Immature natural killer cell (primary cell): ENCODE data around the gene ABL2. TPM values are rescaled to one million over a fixed set of nuclear protein-coding genes. Genes with fewer than 3 reads are reported as not detected.
A peak's percentile ranks its signal among the peaks of the same experiment; 100 is the strongest.
"Not testable (repeated sequence)": the region's sequence is repeated elsewhere in the genome, so short reads cannot be mapped to it uniquely, and the experiment has no call there.

Experiments
- DNase-seq, 3 donors: peaks; one replicate each; pipeline ENCODE4 v3.0.0; 2022; ENCODE audit warnings: mixed read lengths in 1 of 3
- H3K27ac Mint-ChIP-seq, 6 donors: one replicate each; pipeline ENCODE4 v1.8.0; 2020; ENCODE audit warnings: mixed read lengths in 6 of 6, mild to moderate bottlenecking in 5 of 6, inconsistent platforms in 4 of 6, moderate library complexity in 3 of 6
- H3K27me3 Mint-ChIP-seq, 3 donors: one replicate each; pipeline ENCODE4 v1.8.0; 2020 to 2021; ENCODE audit warnings: low read depth in 3 of 3, mild to moderate bottlenecking in 3 of 3, mixed read lengths in 3 of 3, moderate library complexity in 3 of 3, inconsistent platforms in 1 of 3
- H3K36me3 Mint-ChIP-seq, 3 donors: one replicate each; pipeline ENCODE4 v1.8.0; 2020; ENCODE audit warnings: mixed read lengths in 3 of 3, inconsistent platforms in 2 of 3, mild to moderate bottlenecking in 2 of 3
- H3K4me1 Mint-ChIP-seq, 2 donors: one replicate each; pipeline ENCODE4 v1.8.0; 2020; ENCODE audit warnings: inconsistent platforms in 2 of 2, mild to moderate bottlenecking in 2 of 2, mixed read lengths in 2 of 2, moderate library complexity in 1 of 2
- H3K4me3 Mint-ChIP-seq, 5 donors: one replicate each; pipeline ENCODE4 v1.8.0; 2020; ENCODE audit warnings: mild to moderate bottlenecking in 5 of 5, mixed read lengths in 5 of 5, inconsistent platforms in 3 of 5, moderate library complexity in 3 of 5
- H3K9me3 Mint-ChIP-seq, 6 donors: one replicate each; pipeline ENCODE4 v1.8.0; 2020; ENCODE audit warnings: mild to moderate bottlenecking in 6 of 6, mixed read lengths in 6 of 6, inconsistent platforms in 4 of 6, moderate library complexity in 3 of 6
- polyA plus RNA-seq, 3 donors: library from polyadenylated mRNA; unstranded; fragments of 300-500 nt; fragmentation: Illumina TruSeq; gene quantifications; one replicate each; pipeline ENCODE4 v1.2.3, GENCODE V29; 2021

The ABL2 gene
- polyA plus RNA-seq, 3 donors from 2014 or later: 0.36 to 2.1 TPM; not detected in 1

DNA sequence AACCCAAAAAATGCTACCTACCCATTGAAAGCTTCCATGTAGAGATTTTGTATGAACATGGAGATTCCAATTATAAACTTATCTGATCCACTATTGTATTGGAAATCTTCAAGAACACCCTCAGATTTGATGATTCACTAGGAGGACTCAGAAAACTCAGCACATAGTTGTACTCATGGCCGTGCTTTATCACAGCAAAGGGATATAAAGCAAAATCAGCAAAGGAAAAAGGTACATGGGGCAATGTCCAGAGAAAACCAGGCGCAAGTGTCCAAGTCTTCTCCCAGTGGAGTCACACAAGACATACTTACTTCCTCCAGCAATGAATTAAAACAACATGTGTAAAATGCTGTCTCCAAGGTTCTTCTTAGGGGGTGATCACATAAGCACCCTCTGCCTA, 28.9 kb downstream of the ABL2 start:
- Mint-ChIP-seq H3K27me3 (no peaks in the 10 kb centered on the region), H3K4me3 (no peak overlapping the region), H3K9me3 (no peaks in the 10 kb centered on the region), H3K36me3 (peaks cover 0 to 2% (median 0%) of the 10 kb centered on the region in 3 donors), H3K27ac (no peak overlapping the region), H3K4me1 (peaks cover 4 to 6% of the 10 kb centered on the region in 2 donors)
- DNase-seq: no peak

DNA sequence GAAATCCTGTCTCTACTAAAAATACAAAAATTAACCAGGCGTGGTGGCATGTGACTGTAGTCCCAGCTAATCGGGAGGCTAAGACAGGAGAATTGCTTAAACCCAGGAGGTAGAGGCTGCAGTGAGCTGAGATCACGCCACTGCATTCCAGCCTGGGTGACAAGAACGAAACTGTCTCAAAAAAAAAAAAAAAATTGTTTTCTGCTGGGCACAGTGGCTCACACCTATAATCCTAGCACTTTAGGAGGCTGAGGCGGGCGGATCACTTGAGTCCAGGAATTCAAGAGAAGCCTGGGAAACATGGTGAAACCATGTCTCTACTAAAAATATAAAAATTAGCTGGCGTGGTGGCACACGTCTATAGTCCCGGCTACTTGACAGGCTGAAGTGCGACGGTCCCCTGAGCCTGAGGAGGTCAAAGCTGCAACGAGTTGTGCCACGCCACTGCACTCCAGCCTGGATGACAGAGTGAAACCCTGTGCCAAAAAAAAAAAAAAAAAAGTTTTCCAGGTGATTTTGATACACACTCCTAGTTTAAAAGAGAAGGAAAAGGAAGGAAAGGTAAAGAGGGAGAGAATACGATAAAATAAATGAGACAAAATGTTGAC, 31.7 kb downstream of the ABL2 start:
- Mint-ChIP-seq H3K36me3 (peaks cover 0 to 4% (median 0%) of the 10 kb centered on the region in 3 donors), H3K27me3 (no peaks in the 10 kb centered on the region), H3K9me3 (no peaks in the 10 kb centered on the region), H3K4me1 (peaks cover 0 to 6% of the 10 kb centered on the region in 2 donors), H3K4me3 (no peak overlapping the region), H3K27ac (no peak overlapping the region)
- no peak for DNase-seq

DNA sequence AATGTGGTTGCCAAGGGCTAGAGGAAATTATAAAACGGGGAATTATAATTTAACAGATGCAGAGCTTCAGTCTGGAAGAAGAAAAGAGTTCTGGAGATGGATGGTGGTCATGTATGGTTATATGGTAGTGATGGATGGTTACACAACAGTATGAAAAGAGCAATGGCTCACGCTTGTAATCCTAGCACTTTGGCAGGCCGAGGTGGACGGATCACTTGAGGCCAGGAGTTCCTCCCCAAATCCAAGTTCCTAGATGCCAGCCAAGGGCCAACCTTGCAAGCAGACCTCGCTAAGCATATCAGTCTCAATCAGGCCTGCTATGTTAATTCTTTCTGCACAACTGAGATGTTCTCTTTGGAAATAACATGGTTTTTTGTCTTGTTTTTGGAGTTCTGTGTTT, 33.6 kb downstream of the ABL2 start:
- not testable (repeated sequence) for H3K9me3 Mint-ChIP-seq, H3K27me3 Mint-ChIP-seq, H3K4me1 Mint-ChIP-seq, H3K27ac Mint-ChIP-seq, H3K36me3 Mint-ChIP-seq, H3K4me3 Mint-ChIP-seq, DNase-seq

DNA sequence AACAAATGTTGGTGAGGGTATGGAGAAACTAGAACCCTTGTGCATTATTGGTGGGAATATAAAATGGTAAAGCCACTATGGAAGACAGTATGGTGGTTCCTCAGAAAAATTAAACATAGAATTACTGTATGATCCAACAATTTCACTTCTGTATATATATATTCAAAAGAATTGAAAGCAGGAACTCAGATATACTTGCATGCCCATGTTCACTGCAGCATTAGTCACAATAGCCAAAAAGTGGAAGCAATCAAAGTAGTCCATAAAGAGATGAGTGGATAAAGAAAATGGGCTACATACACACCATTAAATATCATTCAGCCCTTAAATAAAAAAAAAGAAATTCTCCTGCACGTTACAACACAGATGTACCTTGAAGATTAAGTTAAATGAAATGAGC, 34.1 kb downstream of the ABL2 start:
- peaks cover 0 to 4% (median 0%) of the 10 kb centered on the region in 3 donors for H3K36me3 Mint-ChIP-seq
- peaks cover 6 to 14% of the 10 kb centered on the region in 2 donors for H3K4me1 Mint-ChIP-seq
- DNase-seq: no peak
- no peaks in the 10 kb centered on the region for H3K27me3 Mint-ChIP-seq
- no peaks in the 10 kb centered on the region for H3K9me3 Mint-ChIP-seq
- H3K4me3 Mint-ChIP-seq: no peak overlapping the region
- H3K27ac Mint-ChIP-seq: no peak overlapping the region

DNA sequence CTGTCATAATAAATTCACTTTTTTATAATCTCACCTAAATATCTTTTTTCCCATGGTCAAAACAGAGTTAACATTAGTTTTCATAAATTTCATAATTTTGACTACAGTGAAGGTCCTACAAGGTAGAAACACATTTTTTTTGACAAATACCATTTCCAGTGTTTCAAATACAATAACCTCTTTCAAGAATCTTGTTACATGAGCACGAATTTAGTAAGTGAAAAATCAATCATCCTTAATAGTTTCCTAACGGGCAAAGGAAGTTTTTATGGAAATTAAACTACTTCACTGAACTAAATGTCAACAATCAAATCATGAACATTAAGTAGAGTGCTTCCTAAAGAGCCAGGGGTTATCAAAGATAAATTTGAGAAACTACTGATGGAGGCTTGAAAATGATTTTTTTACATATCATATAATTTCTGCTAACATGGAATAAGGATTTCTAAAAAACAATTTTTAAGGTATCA, 35.4 kb downstream of the ABL2 start:
- no peaks in the 10 kb centered on the region for H3K9me3 Mint-ChIP-seq
- no peak for DNase-seq
- H3K4me1 Mint-ChIP-seq: peaks cover 8 to 15% of the 10 kb centered on the region in 2 donors
- H3K36me3 Mint-ChIP-seq: peaks cover 0 to 4% (median 0%) of the 10 kb centered on the region in 3 donors
- H3K4me3 Mint-ChIP-seq: no peak overlapping the region
- H3K27me3 Mint-ChIP-seq: no peaks in the 10 kb centered on the region
- H3K27ac Mint-ChIP-seq: no peak overlapping the region

DNA sequence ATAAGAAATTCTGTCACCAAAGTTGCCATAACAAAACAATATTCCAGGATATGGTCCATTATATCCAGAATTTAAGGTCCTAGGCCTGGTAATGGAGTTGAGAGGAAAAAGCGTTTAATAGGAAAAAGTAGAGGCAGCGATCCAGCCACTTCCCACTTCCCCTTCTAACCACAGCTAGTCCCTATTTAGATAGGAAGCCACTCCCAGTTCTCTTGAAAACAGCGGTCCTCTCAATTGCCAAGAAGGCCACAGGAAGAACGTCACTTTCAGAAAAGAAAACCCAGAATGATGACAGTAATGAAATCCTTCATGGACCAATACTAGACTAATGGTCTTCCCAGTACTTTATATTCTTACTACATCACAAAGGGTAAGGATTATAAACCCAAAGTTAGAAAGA, 38.6 kb downstream of the ABL2 start:
- peaks cover 0 to 11% (median 4%) of the 10 kb centered on the region in 3 donors for H3K36me3 Mint-ChIP-seq
- no peaks in the 10 kb centered on the region for H3K27me3 Mint-ChIP-seq
- DNase-seq: no peak
- no peak overlapping the region for H3K4me3 Mint-ChIP-seq
- peaks cover 9% of the 10 kb centered on the region in 2 donors for H3K4me1 Mint-ChIP-seq
- H3K27ac Mint-ChIP-seq: peak overlapping the region in 1 of 6 donors; percentile 55
- H3K9me3 Mint-ChIP-seq: no peaks in the 10 kb centered on the region

DNA sequence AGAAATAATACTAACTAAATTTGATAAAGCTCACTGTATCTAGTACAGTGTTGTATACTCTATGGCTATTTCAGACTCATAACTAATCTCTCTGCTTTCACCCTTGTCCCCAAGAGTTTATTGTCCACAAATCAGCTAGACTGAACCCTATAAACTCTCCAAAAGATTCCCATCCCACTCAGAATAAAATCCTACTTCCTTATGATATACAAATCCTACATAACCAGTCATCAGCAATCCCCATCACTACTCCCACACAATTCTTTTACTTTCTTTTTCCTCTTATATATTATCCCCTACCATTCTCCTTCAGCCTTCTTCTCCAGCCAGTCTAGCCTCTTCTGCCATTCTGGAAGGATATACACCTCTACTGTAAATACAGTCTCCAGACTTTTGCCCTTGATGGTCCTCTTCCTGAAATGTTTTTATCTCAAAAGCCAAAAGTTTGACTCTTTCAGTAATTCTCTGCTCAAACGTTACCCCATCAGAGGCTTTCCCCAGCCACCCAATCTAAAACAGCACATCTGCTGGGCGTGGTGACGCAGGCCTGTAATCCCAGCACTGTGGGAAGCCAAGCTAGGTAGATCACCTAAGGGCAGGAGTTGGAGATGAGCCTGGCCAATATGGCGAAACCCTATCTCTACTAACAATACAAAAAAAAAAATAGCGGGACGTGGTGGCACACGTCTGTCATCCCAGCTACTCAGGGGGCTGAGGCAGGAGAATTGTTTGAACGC, 41.6 kb downstream of the ABL2 start:
- no peaks in the 10 kb centered on the region for H3K9me3 Mint-ChIP-seq
- H3K4me3 Mint-ChIP-seq: no peak overlapping the region
- DNase-seq: no peak
- peaks cover 9% of the 10 kb centered on the region in 2 donors for H3K4me1 Mint-ChIP-seq
- H3K27ac Mint-ChIP-seq: peak overlapping the region in 2 of 6 donors; percentile 26 to 29
- H3K27me3 Mint-ChIP-seq: no peaks in the 10 kb centered on the region
- H3K36me3 Mint-ChIP-seq: peaks cover 0 to 6% (median 4%) of the 10 kb centered on the region in 3 donors

DNA sequence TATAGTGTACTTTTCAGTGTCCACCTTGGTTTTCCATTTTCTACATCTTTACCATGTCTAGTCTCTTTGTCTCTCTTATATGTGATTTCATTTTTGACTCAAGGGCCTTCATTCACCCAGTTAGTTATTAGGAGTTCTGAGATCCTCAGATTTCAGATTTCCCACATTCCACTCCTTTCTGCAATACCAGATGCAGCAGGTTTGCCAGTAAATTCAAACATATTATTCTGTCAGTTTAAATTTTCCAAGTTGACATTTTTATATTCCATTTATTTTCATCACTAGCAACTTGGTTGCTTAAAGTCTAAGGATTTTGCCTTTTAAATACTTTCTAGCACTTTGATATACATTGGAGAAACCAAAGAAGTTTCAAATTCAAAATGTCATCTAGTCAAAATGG, 42.4 kb downstream of the ABL2 start:
- H3K27ac Mint-ChIP-seq: no peak overlapping the region
- H3K27me3 Mint-ChIP-seq: no peaks in the 10 kb centered on the region
- H3K4me1 Mint-ChIP-seq: peaks cover 9 to 14% of the 10 kb centered on the region in 2 donors
- no peak for DNase-seq
- peaks cover 0 to 6% (median 4%) of the 10 kb centered on the region in 3 donors for H3K36me3 Mint-ChIP-seq
- H3K9me3 Mint-ChIP-seq: no peaks in the 10 kb centered on the region
- no peak overlapping the region for H3K4me3 Mint-ChIP-seq

DNA sequence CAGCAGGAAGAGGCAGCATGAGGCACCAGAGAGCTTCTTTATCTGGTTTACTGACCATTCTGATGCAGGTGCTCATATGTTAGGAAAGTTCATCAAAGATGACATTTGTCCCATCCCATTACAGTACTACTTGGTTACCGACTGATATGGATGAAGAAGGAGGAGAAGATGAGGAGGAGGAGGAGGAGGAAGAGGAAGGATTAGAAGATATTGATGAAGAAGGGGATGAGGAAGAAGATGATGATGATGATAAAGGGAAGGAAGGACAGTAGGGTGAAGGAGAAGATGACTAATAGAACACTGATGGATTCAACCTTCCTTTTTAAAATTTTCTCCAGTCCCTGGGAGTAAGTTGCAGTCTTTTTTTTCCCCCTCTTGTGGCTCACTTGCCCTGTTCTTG, 45.1 kb downstream of the ABL2 start:
- Mint-ChIP-seq H3K36me3 (peaks cover 0 to 6% (median 4%) of the 10 kb centered on the region in 3 donors), H3K9me3 (no peaks in the 10 kb centered on the region), H3K27me3 (no peaks in the 10 kb centered on the region), H3K27ac (peak overlapping the region in 1 of 6 donors; percentile 23), H3K4me3 (no peak overlapping the region), H3K4me1 (peaks cover 5 to 11% of the 10 kb centered on the region in 2 donors)
- no peak for DNase-seq

DNA sequence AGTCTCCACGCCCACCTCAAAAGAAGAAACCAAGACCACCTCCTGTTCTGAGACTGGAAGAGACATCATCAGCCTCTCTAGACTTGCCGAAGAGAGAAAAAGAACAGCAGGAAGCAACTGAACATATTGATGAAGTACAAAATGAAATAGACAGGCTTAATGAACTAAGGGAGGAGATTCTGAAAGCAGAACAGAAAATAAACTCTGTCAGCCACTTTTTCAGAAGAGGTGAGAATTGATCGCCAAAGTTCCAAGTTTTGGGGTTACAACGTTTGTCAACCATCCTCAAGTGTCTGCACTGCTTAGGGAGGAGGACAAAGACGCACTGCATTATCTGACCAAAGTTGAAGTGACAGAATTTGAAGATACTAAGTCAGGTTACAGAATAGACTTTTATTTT, 45.6 kb downstream of the ABL2 start:
- Mint-ChIP-seq H3K27ac (no peak overlapping the region), H3K4me3 (no peak overlapping the region), H3K4me1 (peaks cover 5 to 11% of the 10 kb centered on the region in 2 donors), H3K9me3 (no peaks in the 10 kb centered on the region), H3K36me3 (peaks cover 0 to 6% (median 4%) of the 10 kb centered on the region in 3 donors), H3K27me3 (no peaks in the 10 kb centered on the region)
- DNase-seq: no peak

DNA sequence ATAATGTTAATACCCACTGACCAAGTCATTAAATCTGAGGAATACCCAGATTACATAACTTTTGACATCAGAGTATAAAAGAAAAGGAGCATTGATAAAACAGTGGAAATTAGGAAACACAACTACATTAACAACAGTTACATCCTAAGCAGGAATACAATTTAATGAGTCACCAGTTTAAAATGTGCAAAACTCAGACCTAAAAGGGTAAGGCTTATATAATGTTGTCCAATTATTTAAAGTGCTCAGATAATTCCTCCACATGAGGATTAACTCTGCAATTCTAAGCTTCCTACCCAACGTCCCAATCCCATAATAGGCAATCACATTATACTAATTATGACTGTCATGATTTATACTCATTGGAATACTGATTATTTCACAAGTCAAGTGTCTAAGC, 50.5 kb downstream of the ABL2 start:
- Mint-ChIP-seq H3K36me3 (no peaks in the 10 kb centered on the region), H3K27ac (no peak overlapping the region), H3K4me3 (no peak overlapping the region), H3K4me1 (peaks cover 4 to 11% of the 10 kb centered on the region in 2 donors), H3K27me3 (peaks cover 0 to 2% (median 0%) of the 10 kb centered on the region in 3 donors), H3K9me3 (no peaks in the 10 kb centered on the region)
- no peak for DNase-seq

DNA sequence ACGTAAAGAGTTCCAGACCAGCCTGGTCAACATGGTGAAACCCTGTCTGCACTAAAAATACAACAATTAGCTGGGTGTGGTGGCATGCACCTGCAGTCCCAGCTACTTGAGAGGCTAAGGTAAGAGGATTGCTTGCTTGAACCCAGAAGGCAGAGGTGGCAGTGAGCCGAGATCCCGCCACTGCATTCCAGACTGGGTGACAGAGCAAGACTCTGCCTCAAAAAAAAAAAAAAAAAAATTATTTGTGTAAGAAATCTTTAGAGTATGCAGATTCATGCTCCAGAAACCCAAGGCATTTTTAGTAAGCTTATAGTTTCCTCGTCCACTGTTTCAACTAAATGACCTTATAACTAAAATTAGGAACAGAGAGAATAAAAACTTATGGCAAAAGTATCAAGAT, 51.3 kb downstream of the ABL2 start:
- Mint-ChIP-seq H3K27me3 (peaks cover 0 to 2% (median 0%) of the 10 kb centered on the region in 3 donors), H3K4me1 (peaks cover 4 to 11% of the 10 kb centered on the region in 2 donors), H3K36me3 (no peaks in the 10 kb centered on the region), H3K4me3 (no peak overlapping the region), H3K9me3 (no peaks in the 10 kb centered on the region), H3K27ac (no peak overlapping the region)
- DNase-seq: no peak

DNA sequence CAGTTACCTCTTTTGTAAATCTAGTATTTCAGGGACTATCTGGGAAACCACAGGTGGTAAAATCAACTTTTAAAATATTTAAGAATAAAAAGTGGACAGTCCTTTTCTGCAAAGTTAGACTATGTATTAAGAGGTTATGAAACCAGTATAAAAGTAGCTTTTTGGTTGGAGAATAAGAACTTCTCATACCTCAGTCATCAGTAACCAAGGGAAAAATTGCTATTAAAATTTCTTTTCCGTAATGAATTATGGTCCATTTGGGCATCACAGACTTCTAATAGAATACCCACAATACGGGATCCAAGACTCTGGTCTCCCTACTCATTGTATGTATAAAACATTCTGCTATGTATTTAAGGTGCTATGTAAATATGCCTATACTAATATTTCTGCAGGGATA, 51.9 kb downstream of the ABL2 start:
- no peak overlapping the region for H3K27ac Mint-ChIP-seq
- H3K9me3 Mint-ChIP-seq: no peaks in the 10 kb centered on the region
- H3K27me3 Mint-ChIP-seq: peaks cover 0 to 2% (median 0%) of the 10 kb centered on the region in 3 donors
- peaks cover 4 to 11% of the 10 kb centered on the region in 2 donors for H3K4me1 Mint-ChIP-seq
- no peak for DNase-seq
- no peaks in the 10 kb centered on the region for H3K36me3 Mint-ChIP-seq
- no peak overlapping the region for H3K4me3 Mint-ChIP-seq

DNA sequence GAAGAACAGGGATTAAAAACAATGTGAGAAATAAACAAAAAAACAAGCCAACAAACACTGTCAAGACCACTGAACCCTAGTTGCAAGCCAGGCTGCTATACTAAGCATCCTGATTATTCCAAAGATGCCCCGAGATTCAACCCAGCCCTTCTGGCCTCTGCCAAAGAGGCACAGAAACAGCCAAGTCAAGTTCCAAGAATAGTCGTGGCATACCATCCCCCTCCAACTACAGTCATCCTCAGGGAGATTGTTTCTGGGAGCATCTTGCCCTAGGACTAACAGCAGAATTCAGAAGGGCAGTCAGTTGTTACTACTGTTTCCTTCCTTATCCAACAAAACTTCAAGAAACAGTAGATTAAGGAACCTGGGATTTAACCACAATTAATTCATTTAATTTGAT, 52.3 kb downstream of the ABL2 start:
- Mint-ChIP-seq H3K27ac (no peak overlapping the region), H3K4me3 (no peak overlapping the region), H3K4me1 (peaks cover 4 to 7% of the 10 kb centered on the region in 2 donors), H3K9me3 (no peaks in the 10 kb centered on the region), H3K27me3 (peaks cover 0 to 2% (median 0%) of the 10 kb centered on the region in 3 donors), H3K36me3 (no peaks in the 10 kb centered on the region)
- DNase-seq: no peak
